CD14-positive monocyte (primary cell): ENCODE results near the gene KIF16B. TPM values are rescaled to one million over a fixed set of nuclear protein-coding genes. Genes with fewer than 3 reads are reported as not detected.

Source experiments
- DNase-seq, 3 donors: peaks; one replicate each; pipeline ENCODE4 v3.0.0-alpha.2; 2011 to 2022
- H2AFZ ChIP-seq: 2 replicates; pipeline ENCODE4 v1.6.0; 2012; ENCODE audit warnings: mild to moderate bottlenecking, low read depth, low read length, inconsistent platforms; ENCODE audit not compliant: insufficient read depth, poor library complexity, severe bottlenecking
- H3K27ac ChIP-seq, 2 donors: 1 replicate in 1 of 2; 2 replicates in 1 of 2; pipeline ENCODE4 v1.5.1; 2012 to 2013; ENCODE audit warnings: low read length in 2 of 2, control low read depth in 1 of 2, inconsistent platforms in 1 of 2, low read depth in 1 of 2, mild to moderate bottlenecking in 1 of 2
- H3K27me3 ChIP-seq, 2 donors: one replicate each; pipeline versions ENCODE4 v1.6.0 to v1.6.1; 2011 to 2013; ENCODE audit warnings: low read length in 2 of 2; ENCODE audit not compliant: control insufficient read depth in 2 of 2, insufficient read depth in 2 of 2
- H3K36me3 ChIP-seq, 2 donors: replicated peaks in 1 of 2; 1 replicate in 1 of 2; 2 replicates in 1 of 2; pipeline versions ENCODE4 v1.5.1 to v1.6.1; 2012 to 2013; ENCODE audit warnings: low read length in 2 of 2, control low read depth in 1 of 2, inconsistent platforms in 1 of 2, mild to moderate bottlenecking in 1 of 2; ENCODE audit not compliant: insufficient read depth in 2 of 2, control insufficient read depth in 1 of 2
- H3K4me1 ChIP-seq, 2 donors: 1 replicate in 1 of 2; 2 replicates in 1 of 2; pipeline versions ENCODE4 v1.5.1 to v1.6.1; 2012 to 2013; ENCODE audit warnings: low read length in 2 of 2, control low read depth in 1 of 2, inconsistent platforms in 1 of 2, mild to moderate bottlenecking in 1 of 2, moderate library complexity in 1 of 2; ENCODE audit not compliant: insufficient read depth in 2 of 2, control insufficient read depth in 1 of 2
- H3K4me2 ChIP-seq: replicated peaks from 2 replicates; pipeline ENCODE3; 2012; ENCODE audit warnings: low read length, moderate library complexity, mild to moderate bottlenecking; ENCODE audit not compliant: poor library complexity, severe bottlenecking; ENCODE audit errors: extremely low read depth
- H3K4me3 ChIP-seq, 3 experiments: fragments of 200-600 bp in 1 of 3; sonication (generic) in 1 of 3; replicated peaks in 1 of 3; 1 replicate in 2 of 3; 2 replicates in 1 of 3; pipeline ENCODE4 v1.5.1; 2011 to 2013; ENCODE audit warnings: low read length in 3 of 3, mild to moderate bottlenecking in 3 of 3, control low read depth in 2 of 3, low read depth in 2 of 3, inconsistent platforms in 1 of 3, moderate library complexity in 1 of 3
- H3K79me2 ChIP-seq: 2 replicates; pipeline ENCODE4 v1.6.0; 2012; ENCODE audit warnings: mild to moderate bottlenecking, control low read depth, inconsistent platforms, low read length, moderate library complexity; ENCODE audit not compliant: insufficient read depth
- H3K9ac ChIP-seq: 2 replicates; pipeline ENCODE4 v1.6.0; 2017; ENCODE audit warnings: low read length, mild to moderate bottlenecking; ENCODE audit not compliant: insufficient read depth, poor library complexity, severe bottlenecking
- H3K9me3 ChIP-seq, 2 donors: replicated peaks in 1 of 2; 1 replicate in 1 of 2; 2 replicates in 1 of 2; pipeline versions ENCODE4 v1.5.1 to v1.6.1; 2012 to 2013; ENCODE audit warnings: low read length in 2 of 2, control low read depth in 1 of 2; ENCODE audit not compliant: control insufficient read depth in 1 of 2, insufficient read depth in 1 of 2
- H4K20me1 ChIP-seq: 2 replicates; pipeline ENCODE4 v1.6.0; 2012; ENCODE audit warnings: mild to moderate bottlenecking, low read length, control low read depth, moderate library complexity; ENCODE audit not compliant: insufficient read depth
- H3K27ac Mint-ChIP-seq, 7 donors: one replicate each; pipeline ENCODE4 v1.8.0; 2020; ENCODE audit warnings: mild to moderate bottlenecking in 7 of 7, mixed read lengths in 7 of 7, moderate library complexity in 6 of 7, inconsistent platforms in 2 of 7
- H3K27me3 Mint-ChIP-seq, 3 donors: one replicate each; pipeline ENCODE4 v1.8.0; 2021 to 2022; ENCODE audit warnings: low read depth in 3 of 3, mild to moderate bottlenecking in 3 of 3, mixed read lengths in 3 of 3, moderate library complexity in 3 of 3, inconsistent platforms in 1 of 3
- H3K36me3 Mint-ChIP-seq, 2 donors: one replicate each; pipeline ENCODE4 v1.8.0; 2020; ENCODE audit warnings: mixed read lengths in 2 of 2, inconsistent platforms in 1 of 2, mild to moderate bottlenecking in 1 of 2
- H3K4me1 Mint-ChIP-seq: one replicate; pipeline ENCODE4 v1.8.0; 2020; ENCODE audit warnings: mild to moderate bottlenecking, mixed read lengths
- H3K4me3 Mint-ChIP-seq, 2 donors: one replicate each; pipeline ENCODE4 v1.8.0; 2020; ENCODE audit warnings: mild to moderate bottlenecking in 2 of 2, mixed read lengths in 2 of 2, moderate library complexity in 1 of 2
- H3K9me3 Mint-ChIP-seq, 7 donors: one replicate each; pipeline ENCODE4 v1.8.0; 2020 to 2022; ENCODE audit warnings: mixed read lengths in 7 of 7, mild to moderate bottlenecking in 6 of 7, moderate library complexity in 6 of 7, inconsistent platforms in 2 of 7
- CTCF ChIP-seq: fragments of 200-600 bp; IDR thresholded peaks from one replicate; pipeline ENCODE4 v1.8.0; 2022; ENCODE audit warnings: antibody characterized with exemption, mild to moderate bottlenecking
- WGBS: methylation state at CpG from one replicate; pipeline ENCODE4 v1.1.5; 2013; ENCODE audit warnings: missing lambda C conversion rate; ENCODE audit not compliant: insufficient coverage; 5-methylcytosine and 5-hydroxymethylcytosine counted together
- intact Hi-C, 2 donors: fragments of 100-400 bp; cut with micrococcal nuclease; formaldehyde crosslinking; loops; one replicate each; pipeline versions ENCODE4 v1.15.0 to v1.15.1; 2023
- polyA plus RNA-seq, 3 donors: library from polyadenylated mRNA; depleted of rRNA in 1 of 3; unstranded in 2 of 3; stranded (reverse) in 1 of 3; fragments of 300-500 nt in 2 of 3; fragments of >200 nt in 1 of 3; fragmentation: Illumina TruSeq in 2 of 3; gene quantifications; 1 replicate in 2 of 3; 2 replicates in 1 of 3; pipeline ENCODE4 v1.2.3, GENCODE V29; 2012 to 2021

The KIF16B gene
- polyA plus RNA-seq, 3 donors: 0.89 to 2.9 (median 2.8) TPM

GRCh38 chr20:16236589-16237241, 336.5 kb downstream of the KIF16B start:
- WGBS: 96% methylated on average over 6 of the region's 9 CpGs
- H3K27me3 ChIP-seq: no peaks in the 10 kb centered on the region
- H3K36me3 ChIP-seq: no peaks in the 10 kb centered on the region
- Mint-ChIP-seq H3K27ac (no peak overlapping the region), H3K4me1 (no peaks in the 10 kb centered on the region), H3K4me3 (no peak overlapping the region), H3K9me3 (peaks cover 8 to 31% (median 19%) of the 10 kb centered on the region in 7 donors), H3K36me3 (no peaks in the 10 kb centered on the region), H3K27me3 (peaks cover 0 to 1% (median 0%) of the 10 kb centered on the region in 3 donors)
- no peak overlapping the region for H3K9ac ChIP-seq
- intact Hi-C loops: no loop called here
- H3K79me2 ChIP-seq: no peaks in the 10 kb centered on the region
- no peak overlapping the region for H3K4me3 ChIP-seq
- no peak for DNase-seq
- H4K20me1 ChIP-seq: no peaks in the 10 kb centered on the region
- no peaks in the 10 kb centered on the region for H3K4me1 ChIP-seq
- no peak overlapping the region for H3K4me2 ChIP-seq
- H3K9me3 ChIP-seq: peaks cover 18 to 25% of the 10 kb centered on the region in 2 donors
- TF ChIP-seq CTCF: no peak
- no peak overlapping the region for H3K27ac ChIP-seq
- no peak overlapping the region for H2AFZ ChIP-seq

GRCh38 chr20:16230402-16230801, 342.8 kb downstream of the KIF16B start:
- Mint-ChIP-seq H3K36me3 (no peaks in the 10 kb centered on the region), H3K4me3 (no peak overlapping the region), H3K9me3 (peaks cover 0 to 15% (median 7%) of the 10 kb centered on the region in 7 donors), H3K27me3 (no peaks in the 10 kb centered on the region), H3K4me1 (no peaks in the 10 kb centered on the region), H3K27ac (no peak overlapping the region)
- intact Hi-C loops: no loop called here
- DNase-seq: no peak
- H3K4me3 ChIP-seq: no peak overlapping the region
- H4K20me1 ChIP-seq: no peaks in the 10 kb centered on the region
- H3K9me3 ChIP-seq: peaks cover 0 to 7% of the 10 kb centered on the region in 2 donors
- no peak overlapping the region for H3K27ac ChIP-seq
- no peak for TF ChIP-seq CTCF
- H3K79me2 ChIP-seq: no peaks in the 10 kb centered on the region
- H3K27me3 ChIP-seq: no peaks in the 10 kb centered on the region
- H3K4me1 ChIP-seq: no peaks in the 10 kb centered on the region
- H2AFZ ChIP-seq: no peak overlapping the region
- no peaks in the 10 kb centered on the region for H3K36me3 ChIP-seq
- no peak overlapping the region for H3K9ac ChIP-seq
- H3K4me2 ChIP-seq: no peak overlapping the region
